ENCODE measurements around the gene LRMDA.

LRMDA gene

GRCh38 chr10:75456122-75456521, 24.7 kb downstream of the LRMDA start:
- Histone ChIP-seq H3K4me3 (no peak overlapping the region), H3K27ac (no peak overlapping the region)
- TF ChIP-seq CTCF (IDR thresholded peaks at IDR 0.05), result no peak
- DNase-seq (ENCODE audit: low spot score), result no peak

- no peak overlapping the region for H3K4me3 ChIP-seq
- no peak overlapping the region for H3K27ac ChIP-seq
- TF ChIP-seq CTCF (IDR thresholded peaks at IDR 0.05), result no peak
- no peak for DNase-seq (ENCODE audit: low spot score)
These were observed 28.6 kb downstream of the LRMDA start for GRCh38 chr10:75460059-75460458.

- Histone ChIP-seq H3K4me3 (no peak overlapping the region), H3K27ac (no peak overlapping the region)
- no peak for TF ChIP-seq CTCF (IDR thresholded peaks at IDR 0.05)
- DNase-seq (ENCODE audit: low spot score), result no peak
These were observed 30.5 kb downstream of the LRMDA start for GRCh38 chr10:75461672-75462649.

- TF ChIP-seq CTCF (IDR thresholded peaks at IDR 0.05), result no peak
These were observed 31.4 kb downstream of the LRMDA start for GRCh38 chr10:75462865-75463264.

GRCh38 chr10:75464478-75465449, 33.3 kb downstream of the LRMDA start:
- DNase-seq (ENCODE audit: low spot score), result no peak
- no peak for TF ChIP-seq CTCF (IDR thresholded peaks at IDR 0.05)
- H3K27ac ChIP-seq, result no peak overlapping the region
- no peak overlapping the region for H3K4me3 ChIP-seq

More at GRCh38 chr10:75462865-75463264, 31.4 kb downstream of the LRMDA start:
- DNase-seq (ENCODE audit: low spot score), result no peak
- Histone ChIP-seq H3K27ac (no peak overlapping the region), H3K4me3 (no peak overlapping the region)

GRCh38 chr10:75465450-75465827, 34.0 kb downstream of the LRMDA start:
- no peak overlapping the region for H3K4me3 ChIP-seq
- DNase-seq (ENCODE audit: low spot score), result no peak
- H3K27ac ChIP-seq, result no peak overlapping the region
- TF ChIP-seq CTCF (IDR thresholded peaks at IDR 0.05), result no peak

Measured in coronary artery (tissue), 2 donors.